A549 (cell line): ENCODE measurements around the gene KRT17. TPM values are rescaled to one million over a fixed set of nuclear protein-coding genes. Genes with fewer than 3 reads are reported as not detected.
A peak's percentile ranks its signal among the peaks of the same experiment; 100 is the strongest.

ENCODE experiments used
- ATAC-seq, 2 experiments: fragments of 200-7000 bp in 1 of 2; fragments of >200 bp in 1 of 2; cut with Nextera tagmentation in 1 of 2; cut with Tn5 transposase in 1 of 2; 3 replicates each; pipeline versions ENCODE4 v1.8.0 to v1.9.1; 2018 to 2020; ENCODE audit warnings: mild to moderate bottlenecking in 1 of 2, moderate library complexity in 1 of 2
- CTCF ChIA-PET: fragments of 300-600 bp; sonication (Branson Sonifier 250); formaldehyde crosslinking; extraction: SDS; loops from one replicate; lab custom pipeline; 2021; ENCODE audit warnings: antibody characterized with exemption, inconsistent platforms; lab: Yijun Ruan, JAX
- POLR2A ChIA-PET: fragments of 350-600 bp; formaldehyde crosslinking; extraction: SDS; loops from one replicate; lab custom pipeline; 2021; ENCODE audit warnings: antibody characterized with exemption, inconsistent platforms; lab: Yijun Ruan, JAX
- DNase-seq, 2 experiments: peaks; one replicate each; pipeline versions ENCODE4 v3.0.0 to v3.0.0-alpha.2; 2011 to 2016; ENCODE audit warnings: low read depth in 1 of 2, low spot score in 1 of 2
- FAIRE-seq: peaks from 2 replicates; lab custom pipeline; 2011; peaks lifted over from hg19 to GRCh38; lab: Jason Lieb, UNC
- H3K27ac ChIP-seq, 2 experiments: fragments of >200 bp; sonication (Bioruptor Twin); formaldehyde crosslinking; 3 replicates each; pipeline ENCODE4 v1.5.1; 2016 to 2017
- H3K4me1 ChIP-seq: fragments of >200 bp; sonication (Bioruptor Twin); formaldehyde crosslinking; 3 replicates; pipeline ENCODE4 v1.6.1; 2016
- H3K4me2 ChIP-seq: fragments of >200 bp; sonication (Bioruptor Twin); formaldehyde crosslinking; 3 replicates; pipeline ENCODE4 v1.6.1; 2016
- H3K4me3 ChIP-seq: fragments of >200 bp; sonication (Bioruptor Twin); formaldehyde crosslinking; 3 replicates; pipeline ENCODE4 v1.5.1; 2016
- H3K9me3 ChIP-seq: fragments of >200 bp; sonication (Bioruptor Twin); formaldehyde crosslinking; 3 replicates; pipeline ENCODE4 v1.6.1; 2016
- BCL3 ChIP-seq: fragments of >200 bp; sonication (Bioruptor Twin); formaldehyde crosslinking; IDR thresholded peaks from 3 replicates; pipeline ENCODE4 v1.6.1; 2016
- BHLHE40 ChIP-seq: IDR thresholded peaks from 2 replicates; pipeline ENCODE4 v1.6.1; 2012; ENCODE audit warnings: low read depth, low read length, inconsistent platforms
- CBX2 ChIP-seq: fragments of 200-600 bp; sonication (generic); IDR thresholded peaks from 2 replicates; pipeline ENCODE4 v1.6.1; 2016; ENCODE audit warnings: low read depth, mild to moderate bottlenecking, borderline replicate concordance
- CEBPB ChIP-seq, 2 experiments: fragments of >200 bp in 1 of 2; sonication (Bioruptor Twin) in 1 of 2; formaldehyde crosslinking in 1 of 2; IDR thresholded peaks; 2 replicates each; pipeline ENCODE4 v1.6.1; 2012 to 2016
- E2F6 ChIP-seq: IDR thresholded peaks from 2 replicates; pipeline ENCODE4 v1.6.1; 2012; ENCODE audit warnings: low read depth, borderline replicate concordance
- EP300 ChIP-seq, 2 experiments: fragments of >200 bp; sonication (Bioruptor Twin); formaldehyde crosslinking; IDR thresholded peaks; 2 replicates in 1 of 2; 3 replicates in 1 of 2; pipeline ENCODE4 v1.6.1; 2016 to 2017
- FOSB ChIP-seq: fragments of 250-450 bp; sonication (Bioruptor Pico); IDR thresholded peaks from 2 replicates; pipeline ENCODE4 v1.5.0; 2020; ENCODE audit warnings: mild to moderate bottlenecking, moderate library complexity
- GATA3 ChIP-seq: IDR thresholded peaks from 2 replicates; pipeline ENCODE4 v1.6.1; 2012; ENCODE audit warnings: borderline replicate concordance
- HOXA7 ChIP-seq: fragments of 250-450 bp; sonication (Bioruptor Pico); IDR thresholded peaks from 2 replicates; pipeline ENCODE4 v1.5.0; 2020; ENCODE audit warnings: mild to moderate bottlenecking, moderate library complexity
- HOXB13 ChIP-seq: fragments of 250-450 bp; sonication (Bioruptor Pico); IDR thresholded peaks from 2 replicates; pipeline ENCODE4 v1.5.0; 2020; ENCODE audit warnings: low read depth, mild to moderate bottlenecking, moderate library complexity
- KDM5A ChIP-seq: fragments of 200-600 bp; sonication (generic); IDR thresholded peaks from 2 replicates; pipeline ENCODE4 v1.6.1; 2016; ENCODE audit warnings: antibody characterized with exemption, mild to moderate bottlenecking
- MAFK ChIP-seq: fragments of 450-650 bp; IDR thresholded peaks from 2 replicates; pipeline ENCODE4 v1.6.1; 2014; ENCODE audit not compliant: partially characterized antibody
- NFE2L2 ChIP-seq: fragments of 150-350 bp; conservative IDR thresholded peaks from 2 replicates; pipeline ENCODE4 v1.6.1; 2014; ENCODE audit warnings: low read length
- PHF8 ChIP-seq: fragments of 200-600 bp; sonication (generic); IDR thresholded peaks from 2 replicates; pipeline ENCODE4 v1.6.1; 2016; ENCODE audit warnings: low read depth, mild to moderate bottlenecking, antibody characterized with exemption, moderate library complexity, borderline replicate concordance
- POLR2A ChIP-seq: IDR thresholded peaks from 2 replicates; pipeline ENCODE4 v1.6.1; 2012; ENCODE audit warnings: mild to moderate bottlenecking, low read length
- POLR2AphosphoS2 ChIP-seq: conservative IDR thresholded peaks from 2 replicates; pipeline ENCODE4 v1.6.1; 2012; ENCODE audit warnings: low read length, improper control_type of control experiment, inconsistent platforms
- RAD21 ChIP-seq, 2 experiments: fragments of >200 bp in 1 of 2; sonication (Bioruptor Twin) in 1 of 2; formaldehyde crosslinking in 1 of 2; IDR thresholded peaks in 1 of 2; conservative IDR thresholded peaks in 1 of 2; 2 replicates in 1 of 2; 3 replicates in 1 of 2; pipeline ENCODE4 v1.6.1; 2012 to 2018; ENCODE audit warnings: inconsistent platforms in 1 of 2
- RARB ChIP-seq: fragments of 250-450 bp; sonication (Bioruptor Pico); IDR thresholded peaks from 2 replicates; pipeline ENCODE4 v1.8.0; 2021; ENCODE audit warnings: mild to moderate bottlenecking, moderate library complexity
- RCOR1 ChIP-seq: fragments of 150-350 bp; IDR thresholded peaks from 2 replicates; pipeline ENCODE4 v1.6.1; 2014; ENCODE audit warnings: antibody characterized with exemption, low read length, low read depth
- REST ChIP-seq: fragments of 200-600 bp; sonication (generic); IDR thresholded peaks from 2 replicates; pipeline ENCODE4 v1.6.1; 2016; ENCODE audit warnings: antibody characterized with exemption, mild to moderate bottlenecking, moderate library complexity
- SREBF2 ChIP-seq: fragments of 450-650 bp; IDR thresholded peaks from 2 replicates; pipeline ENCODE4 v1.6.1; 2014; ENCODE audit warnings: mild to moderate bottlenecking, moderate library complexity
- TFCP2L1 ChIP-seq: fragments of 250-450 bp; sonication (Bioruptor Pico); IDR thresholded peaks from 2 replicates; pipeline ENCODE4 v1.5.0; 2021; ENCODE audit warnings: mild to moderate bottlenecking
- USF2 ChIP-seq: fragments of 450-650 bp; IDR thresholded peaks from 2 replicates; pipeline ENCODE4 v1.6.1; 2014; ENCODE audit warnings: antibody characterized with exemption
- ZC3H11A ChIP-seq: fragments of 450-650 bp; IDR thresholded peaks from 2 replicates; pipeline ENCODE4 v1.6.1; 2014; ENCODE audit warnings: antibody characterized with exemption, mild to moderate bottlenecking
- ZNF302 ChIP-seq: fragments of 250-450 bp; sonication (Bioruptor Pico); IDR thresholded peaks from 2 replicates; pipeline ENCODE4 v1.9.0; 2021; ENCODE audit warnings: inconsistent platforms, mild to moderate bottlenecking, moderate library complexity
- ZSCAN20 ChIP-seq: fragments of 250-450 bp; sonication (Bioruptor Pico); IDR thresholded peaks from 2 replicates; pipeline ENCODE4 v1.8.0; 2022; ENCODE audit warnings: mild to moderate bottlenecking, moderate library complexity
- WGBS: methylation state at CpG from one replicate; pipeline ENCODE4 v1.1.6; 2017; ENCODE audit errors: missing lambda C conversion rate; 5-methylcytosine and 5-hydroxymethylcytosine counted together
- polyA plus RNA-seq, 4 experiments: library from polyadenylated mRNA; depleted of rRNA in 3 of 4; stranded (reverse); fragments of >200 nt; fragmentation: RNase III in 1 of 4; extraction: RNeasy Plus Mini Kit Qiagen cat#74134 plus additional on column Dnase treatment in 1 of 4; gene quantifications; 2 replicates in 3 of 4; 3 replicates in 1 of 4; pipeline ENCODE4 v1.2.3, GENCODE V29; 2011 to 2017
- TF ChIP-seq, protein P1 (sequence below): fragments of 250-450 bp; sonication (Bioruptor Pico); IDR thresholded peaks from 2 replicates; pipeline ENCODE4 v1.5.0; 2020; ENCODE audit warnings: low read depth, mild to moderate bottlenecking, moderate library complexity

KRT17 gene
- polyA plus RNA-seq, 2 of the 4 experiments (the other 2 are of a cell fraction) = 0.43 to 1.2 TPM

- no peaks in the 10 kb centered on the region for H3K9me3 ChIP-seq
- no peak overlapping the region for H3K27ac ChIP-seq
- FAIRE-seq (no peak), DNase-seq (no peak), ATAC-seq (peak; percentile 15 to 26; a peak in 3 of 6 replicates)
- no peak overlapping the region for H3K4me3 ChIP-seq
- WGBS = 69% methylated on average over 20 of the region's 20 CpGs
- no peak for TF ChIP-seq FOSB (CRISPR knock-in tag)
- TF ChIP-seq USF2 = no peak
- TF ChIP-seq BHLHE40 = no peak
- TF ChIP-seq RAD21 (conservative IDR thresholded peaks at IDR 0.05 in 1 of 2, IDR thresholded peaks at IDR 0.05 in 1 of 2) = no peak
- no peak for TF ChIP-seq HOXA7 (CRISPR knock-in tag)
- TF ChIP-seq E2F6 = no peak
- no peak for TF ChIP-seq ZC3H11A
- TF ChIP-seq CEBPB (IDR thresholded peaks at IDR 0.05) = no peak
- TF ChIP-seq CBX2 = no peak
- TF ChIP-seq KDM5A = no peak
- no peak for TF ChIP-seq MAFK
- TF ChIP-seq GATA3 = no peak
- TF ChIP-seq POLR2AphosphoS2 = no peak
- TF ChIP-seq PHF8 = no peak
- no peak for TF ChIP-seq TFCP2L1 (CRISPR knock-in tag)
- no peak overlapping the region for H3K4me2 ChIP-seq
- POLR2A ChIA-PET = no interaction called here
- CTCF ChIA-PET = interaction anchor here (0.6 to 3.1 kb wide), 7 partner anchors 26 to 318 kb away, joined by 3 to 21 read pairs (median 4); no protein-coding TSS in a partner anchor
- peaks cover 7% of the 10 kb centered on the region; the same call in 2 of the 3 replicates for H3K4me1 ChIP-seq
Measured at GRCh38 chr17:41619036-41619926, 5.1 kb downstream of the KRT17 start.

DNA sequence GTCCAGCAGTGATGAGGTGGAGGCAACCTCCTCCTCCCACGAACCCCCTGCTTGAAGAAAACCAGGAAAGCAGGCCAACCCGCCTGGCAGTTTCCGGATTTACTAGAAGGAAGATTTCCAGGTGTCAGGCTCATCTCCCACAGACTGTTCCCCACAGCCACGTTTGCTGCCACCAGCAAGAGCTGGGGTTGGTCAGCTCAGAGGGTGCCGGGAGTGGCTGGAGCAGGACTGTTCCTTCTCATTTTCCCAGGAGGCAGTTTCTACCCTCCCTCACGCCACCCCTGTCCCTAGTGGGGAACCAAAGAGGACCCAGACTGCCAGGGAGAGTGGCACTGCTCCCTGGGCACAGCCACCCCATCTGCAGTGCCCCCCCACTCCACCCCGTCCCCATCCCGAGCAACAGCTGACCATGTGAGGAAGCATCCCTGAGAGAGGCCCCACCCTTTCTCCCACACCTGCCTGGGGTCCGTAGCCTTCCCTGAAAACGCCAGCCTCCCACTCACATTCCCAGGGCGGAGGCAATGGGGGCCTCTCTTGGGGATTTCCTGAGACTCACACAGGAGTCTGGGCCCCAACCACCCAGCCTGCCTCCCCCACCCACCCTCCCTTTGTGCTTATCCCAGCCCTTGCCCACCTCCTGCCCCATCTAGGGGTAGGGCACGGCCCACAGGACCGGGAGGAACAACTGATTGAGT, 5.9 kb downstream of the KRT17 start:
- peaks cover 6% of the 10 kb centered on the region; the same call in 2 of the 3 replicates for H3K4me1 ChIP-seq
- no peaks in the 10 kb centered on the region for H3K9me3 ChIP-seq
- H3K27ac ChIP-seq = no peak overlapping the region
- no peak overlapping the region for H3K4me3 ChIP-seq
- 52% methylated on average over 12 of the region's 13 CpGs for WGBS
- ATAC-seq (peak in 1 of 2 experiments; percentile 45; a peak in 3 of 6 replicates), DNase-seq (no peak), FAIRE-seq (no peak)
- POLR2A ChIA-PET = no interaction called here
- CTCF ChIA-PET = interaction anchor here (0.6 to 1.5 kb wide), 6 partner anchors 25 to 317 kb away, joined by 3 to 7 read pairs (median 4); no protein-coding TSS in a partner anchor
- H3K4me2 ChIP-seq = no peak overlapping the region
- TF ChIP-seq POLR2A (no peak), ZNF302 (CRISPR knock-in tag) (no peak), ZSCAN20 (CRISPR knock-in tag) (no peak), GATA3 (no peak), HOXB13 (CRISPR knock-in tag) (no peak), CBX2 (no peak), EP300 (IDR thresholded peaks at IDR 0.05) (no peak), ZC3H11A (no peak), MAFK (no peak), SREBF2 (no peak), RARB (no peak), PHF8 (no peak), KDM5A (no peak), RAD21 (conservative IDR thresholded peaks at IDR 0.05 in 1 of 2, IDR thresholded peaks at IDR 0.05 in 1 of 2) (no peak), NFE2L2 (no peak), BCL3 (no peak), REST (no peak), RCOR1 (no peak)
- TF ChIP-seq, protein P1, sequence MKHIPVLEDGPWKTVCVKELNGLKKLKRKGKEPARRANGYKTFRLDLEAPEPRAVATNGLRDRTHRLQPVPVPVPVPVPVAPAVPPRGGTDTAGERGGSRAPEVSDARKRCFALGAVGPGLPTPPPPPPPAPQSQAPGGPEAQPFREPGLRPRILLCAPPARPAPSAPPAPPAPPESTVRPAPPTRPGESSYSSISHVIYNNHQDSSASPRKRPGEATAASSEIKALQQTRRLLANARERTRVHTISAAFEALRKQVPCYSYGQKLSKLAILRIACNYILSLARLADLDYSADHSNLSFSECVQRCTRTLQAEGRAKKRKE (CRISPR knock-in tag) = no peak
